ENCODE data around the gene IVL.

The IVL gene

GRCh38 chr1:152879559-152880198, 28.7 kb upstream of the IVL start:
- TF ChIP-seq CTCF (conservative IDR thresholded peaks at IDR 0.05; ENCODE audit: control insufficient read depth, insufficient read depth, low read depth, low read length) = no peak
- no peak overlapping the region for H3K4me3 ChIP-seq (ENCODE audit: control insufficient read depth, low read depth, low read length)
- DNase-seq (ENCODE audit: low read depth) = no peak

GRCh38 chr1:152880316-152880715, 28.0 kb upstream of the IVL start:
- no peak overlapping the region for H3K4me3 ChIP-seq (ENCODE audit: control insufficient read depth, low read depth, low read length)
- no peak for TF ChIP-seq CTCF (conservative IDR thresholded peaks at IDR 0.05; ENCODE audit: control insufficient read depth, insufficient read depth, low read depth, low read length)
- DNase-seq (ENCODE audit: low read depth) = no peak

GRCh38 chr1:152880907-152881306, 27.4 kb upstream of the IVL start:
- no peak for DNase-seq (ENCODE audit: low read depth)
- TF ChIP-seq CTCF (conservative IDR thresholded peaks at IDR 0.05; ENCODE audit: control insufficient read depth, insufficient read depth, low read depth, low read length) = no peak
- H3K4me3 ChIP-seq (ENCODE audit: control insufficient read depth, low read depth, low read length) = no peak overlapping the region

- DNase-seq (ENCODE audit: low read depth) = no peak
- TF ChIP-seq CTCF (conservative IDR thresholded peaks at IDR 0.05; ENCODE audit: control insufficient read depth, insufficient read depth, low read depth, low read length) = no peak
Measured at GRCh38 chr1:152884085-152884484, 24.3 kb upstream of the IVL start.

GRCh38 chr1:152884506-152884905, 23.8 kb upstream of the IVL start:
- no peak for DNase-seq (ENCODE audit: low read depth)
- no peak overlapping the region for H3K4me3 ChIP-seq (ENCODE audit: control insufficient read depth, low read depth, low read length)
- no peak for TF ChIP-seq CTCF (conservative IDR thresholded peaks at IDR 0.05; ENCODE audit: control insufficient read depth, insufficient read depth, low read depth, low read length)

More at GRCh38 chr1:152884085-152884484, 24.3 kb upstream of the IVL start:
- no peak overlapping the region for H3K4me3 ChIP-seq (ENCODE audit: control insufficient read depth, low read depth, low read length)

- TF ChIP-seq CTCF (conservative IDR thresholded peaks at IDR 0.05; ENCODE audit: control insufficient read depth, insufficient read depth, low read depth, low read length) = no peak
- DNase-seq (ENCODE audit: low read depth) = peak; percentile 53
- H3K4me3 ChIP-seq (ENCODE audit: control insufficient read depth, low read depth, low read length) = no peak overlapping the region
Measured at GRCh38 chr1:152884966-152885624, 23.3 kb upstream of the IVL start.

Measured in fibroblast of mammary gland (primary cell).